H1 (cell line): ENCODE results near the gene TMPRSS3. TPM values are rescaled to one million over a fixed set of nuclear protein-coding genes. Genes with fewer than 3 reads are reported as not detected.

ENCODE experiments used
- ATF3 ChIP-seq: IDR thresholded peaks from 2 replicates; pipeline ENCODE4 v1.6.1; 2011; ENCODE audit warnings: low read depth, mild to moderate bottlenecking, low read length; ENCODE audit not compliant: insufficient read depth
- BCL11A ChIP-seq, 2 experiments: IDR thresholded peaks; one replicate each; pipeline ENCODE4 v1.6.1; 2011; ENCODE audit warnings: low read depth in 2 of 2, low read length in 2 of 2, mild to moderate bottlenecking in 2 of 2
- CBX8 ChIP-seq: fragments of 300-800, 300-1000 bp; sonication (generic); IDR thresholded peaks from 2 replicates; pipeline ENCODE4 v1.7.1; 2016; ENCODE audit warnings: low read depth, low read length, borderline replicate concordance
- FOSL1 ChIP-seq: IDR thresholded peaks from 2 replicates; pipeline ENCODE4 v1.6.1; 2011; ENCODE audit warnings: mild to moderate bottlenecking, low read depth, low read length, moderate library complexity; ENCODE audit not compliant: insufficient read depth
- GTF2F1 ChIP-seq: IDR thresholded peaks from 2 replicates; pipeline ENCODE4 v1.6.1; 2012; ENCODE audit warnings: low read depth, low read length, improper control_type of control experiment, borderline replicate concordance
- KDM1A ChIP-seq: fragments of 200-600, 300-600 bp; sonication (generic); IDR thresholded peaks from 2 replicates; pipeline ENCODE4 v1.7.1; 2016; ENCODE audit warnings: mild to moderate bottlenecking, low read length, borderline replicate concordance
- SUZ12 ChIP-seq: fragments of 200-600 bp; sonication (generic); IDR thresholded peaks from 2 replicates; pipeline ENCODE4 v1.6.1; 2012; ENCODE audit warnings: mild to moderate bottlenecking, inconsistent platforms, low read length, moderate library complexity, mixed read lengths
- TCF12 ChIP-seq: IDR thresholded peaks from 2 replicates; pipeline ENCODE4 v1.6.1; 2011; ENCODE audit warnings: low read depth, mild to moderate bottlenecking, low read length
- USF2 ChIP-seq: IDR thresholded peaks from 2 replicates; pipeline ENCODE4 v1.6.1; 2011; ENCODE audit warnings: low read length, improper control_type of control experiment
- polyA plus RNA-seq, 7 experiments: library from polyadenylated mRNA; depleted of rRNA in 3 of 7; stranded (reverse) in 5 of 7; unstranded in 2 of 7; fragments of >200 nt in 5 of 7; fragments of 200-250 nt in 2 of 7; gene quantifications; 1 replicate in 5 of 7; 2 replicates in 1 of 7; 4 replicates in 1 of 7; pipeline versions ENCODE4 v1.2.1 to v1.2.3, GENCODE V29; 2011 to 2013; ENCODE audit warnings: missing spikeins in 2 of 7, mixed read lengths in 2 of 7
- total RNA-seq: library from RNA; stranded (reverse); fragmentation: NEBNext Ultra II Directional; extraction: Animal tissue kit (Norgen Biotek cat#: 25700); gene quantifications from 2 replicates; pipeline ENCODE4 v1.2.1, GENCODE V29; 2021

Gene TMPRSS3
- total and polyA plus RNA-seq, 2 of the 8 experiments (the other 6 are each of a cell fraction or from before 2014, with no cell fraction given): 0.38 TPM; not detected in 1

DNA sequence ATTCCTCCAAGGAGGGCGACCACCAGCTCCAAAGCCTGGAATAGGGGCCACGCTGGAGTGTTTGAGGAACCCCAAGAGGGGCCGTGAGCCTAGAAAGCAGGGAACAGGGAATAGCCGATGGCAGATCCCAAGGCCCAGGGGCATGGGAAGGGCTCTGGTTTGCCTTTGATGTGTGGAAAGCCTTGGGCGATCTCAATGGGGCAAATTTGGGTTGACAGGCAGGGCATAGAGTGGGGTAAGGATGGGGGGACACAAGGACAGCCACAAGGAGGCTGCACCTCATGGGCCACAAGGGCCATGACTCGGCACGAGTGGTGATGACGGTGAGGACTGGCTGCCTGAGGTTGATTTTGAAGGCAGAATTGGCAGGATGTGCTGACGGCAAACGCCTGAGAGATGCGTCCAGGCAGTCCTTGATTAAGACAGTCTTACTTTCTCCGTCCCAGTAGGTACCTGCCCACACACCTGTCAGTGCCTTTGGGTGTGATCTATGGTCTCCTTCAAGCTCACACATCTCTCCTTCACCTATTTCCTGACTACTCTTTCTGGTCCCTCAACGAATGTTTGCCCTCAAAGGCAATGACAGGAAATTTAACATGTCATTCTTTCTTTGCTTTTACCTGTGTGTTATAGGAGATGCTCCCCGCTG is 2.0 kb upstream of the TMPRSS3 start (continued):
- TF ChIP-seq FOSL1: no peak
- TF ChIP-seq SUZ12: no peak
- no peak for TF ChIP-seq CBX8
- TF ChIP-seq GTF2F1: no peak
- TF ChIP-seq KDM1A: no peak
- no peak for TF ChIP-seq BCL11A (IDR thresholded peaks at IDR 0.05; ENCODE audit: low read depth in 2 of 2, low read length in 2 of 2)
- TF ChIP-seq USF2: no peak
- no peak for TF ChIP-seq TCF12
- TF ChIP-seq ATF3: no peak
- TF ChIP-seq, all 59 proteins: peak for 0
